AG04449 (cell line): ENCODE data around the gene MTRF1L.

Experiments
- CTCF ChIA-PET: fragments of 350-600 bp; formaldehyde crosslinking; extraction: SDS; loops from one replicate; lab custom pipeline; 2021; ENCODE audit warnings: antibody characterized with exemption; lab: Yijun Ruan, JAX
- POLR2A ChIA-PET: fragments of 400-600, 350-600 bp; formaldehyde crosslinking; extraction: SDS; loops from one replicate; lab custom pipeline; 2020; ENCODE audit warnings: antibody characterized with exemption, inconsistent platforms; lab: Yijun Ruan, JAX
- DNase-seq: peaks from one replicate; pipeline ENCODE4 v3.0.0-alpha.2; 2010; ENCODE audit warnings: low read depth, low spot score
- H3K4me3 ChIP-seq: 2 replicates; pipeline ENCODE4 v1.5.1; 2011; ENCODE audit warnings: low read depth, mild to moderate bottlenecking, control low read depth, low read length
- TF ChIP-seq, protein P1 (sequence below): IDR thresholded peaks from one replicate; pipeline ENCODE4 v1.5.1; 2011; ENCODE audit warnings: mild to moderate bottlenecking, moderate library complexity, low read length, control low read depth, inconsistent platforms; ENCODE audit not compliant: insufficient read depth; ENCODE audit errors: missing control alignments

MTRF1L gene

DNA sequence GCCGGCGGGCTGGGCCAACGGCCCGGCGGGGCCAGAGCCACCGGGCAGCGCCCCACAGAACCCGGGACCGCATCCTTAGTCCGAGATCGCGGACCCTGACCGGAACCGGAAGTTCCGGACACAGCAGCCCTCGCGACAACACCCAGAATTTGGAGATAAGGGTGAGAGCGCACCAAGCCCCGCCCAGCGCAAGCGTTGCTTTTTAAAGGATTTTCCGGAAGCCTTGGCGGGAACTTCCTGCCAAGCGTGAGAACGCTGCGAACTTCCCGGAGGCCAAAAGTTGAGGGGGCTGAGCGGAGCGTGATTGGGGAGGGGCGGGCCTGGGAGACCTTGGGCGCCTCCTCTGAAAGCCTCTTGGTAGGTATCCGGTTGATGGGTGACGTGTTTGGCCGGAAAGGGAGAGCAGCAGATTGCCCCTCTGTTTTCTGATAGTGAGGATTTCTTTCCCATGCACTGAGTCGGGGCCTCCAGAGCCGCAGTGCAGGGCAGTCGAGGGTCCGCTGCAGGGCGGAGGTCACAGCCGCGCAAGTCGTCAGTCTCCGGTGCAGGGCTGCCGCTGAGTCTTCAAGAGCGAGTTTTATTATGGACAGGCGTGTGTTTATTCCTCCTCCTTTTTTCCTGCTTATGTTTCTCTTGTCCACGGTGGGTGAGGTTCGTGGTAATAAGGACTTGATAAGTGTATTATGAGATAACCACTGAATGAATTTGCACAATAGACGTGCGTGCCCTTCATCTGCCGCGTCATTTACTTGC is at the start of gene MTRF1L:
TSS of gene MTRF1L (minus strand) at position 97 of the 753 bp plus-strand sequence. CDS start at position 73, 24 bp downstream.
- POLR2A ChIA-PET = interaction anchor here (2.8 kb wide), 1 partner anchor 19 kb away, joined by 10 read pairs; the partner anchor contains the start of gene FBXO5

DNA sequence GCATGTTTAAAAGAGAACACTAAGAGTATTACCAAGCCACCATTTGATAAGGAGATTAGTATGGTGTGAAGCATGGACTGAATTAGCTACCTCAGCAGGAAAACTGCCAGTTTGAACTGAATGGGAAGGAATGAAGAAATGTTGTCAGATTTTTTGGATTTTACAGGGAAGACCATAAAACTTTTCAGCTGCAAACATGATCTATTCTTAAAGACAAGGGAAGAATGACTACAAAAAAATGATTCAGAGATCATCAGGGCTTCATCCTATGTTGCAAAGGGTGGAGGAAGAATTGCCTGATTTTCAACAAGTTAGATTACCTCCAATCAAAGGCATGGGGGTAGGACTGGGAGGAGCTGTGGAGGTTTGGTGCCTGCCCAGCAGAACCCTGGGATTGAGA is 49.3 kb upstream of the MTRF1L start:
- ChIA-PET CTCF (interaction anchor here (1.2 kb wide), 1 partner anchor 57 kb away, joined by 3 read pairs; no protein-coding TSS in a partner anchor), POLR2A (no interaction called here)

More for the DNA sequence above, at the start of gene MTRF1L:
- CTCF ChIA-PET = interaction anchor here (1.4 kb wide), 1 partner anchor 19 kb away, joined by 4 read pairs; no protein-coding TSS in a partner anchor
- DNase-seq = peak; percentile 82
- TF ChIP-seq, protein P1, sequence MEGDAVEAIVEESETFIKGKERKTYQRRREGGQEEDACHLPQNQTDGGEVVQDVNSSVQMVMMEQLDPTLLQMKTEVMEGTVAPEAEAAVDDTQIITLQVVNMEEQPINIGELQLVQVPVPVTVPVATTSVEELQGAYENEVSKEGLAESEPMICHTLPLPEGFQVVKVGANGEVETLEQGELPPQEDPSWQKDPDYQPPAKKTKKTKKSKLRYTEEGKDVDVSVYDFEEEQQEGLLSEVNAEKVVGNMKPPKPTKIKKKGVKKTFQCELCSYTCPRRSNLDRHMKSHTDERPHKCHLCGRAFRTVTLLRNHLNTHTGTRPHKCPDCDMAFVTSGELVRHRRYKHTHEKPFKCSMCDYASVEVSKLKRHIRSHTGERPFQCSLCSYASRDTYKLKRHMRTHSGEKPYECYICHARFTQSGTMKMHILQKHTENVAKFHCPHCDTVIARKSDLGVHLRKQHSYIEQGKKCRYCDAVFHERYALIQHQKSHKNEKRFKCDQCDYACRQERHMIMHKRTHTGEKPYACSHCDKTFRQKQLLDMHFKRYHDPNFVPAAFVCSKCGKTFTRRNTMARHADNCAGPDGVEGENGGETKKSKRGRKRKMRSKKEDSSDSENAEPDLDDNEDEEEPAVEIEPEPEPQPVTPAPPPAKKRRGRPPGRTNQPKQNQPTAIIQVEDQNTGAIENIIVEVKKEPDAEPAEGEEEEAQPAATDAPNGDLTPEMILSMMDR = no peak
- peak within 1 kb of the TSS; percentile 87 for H3K4me3 ChIP-seq

DNA sequence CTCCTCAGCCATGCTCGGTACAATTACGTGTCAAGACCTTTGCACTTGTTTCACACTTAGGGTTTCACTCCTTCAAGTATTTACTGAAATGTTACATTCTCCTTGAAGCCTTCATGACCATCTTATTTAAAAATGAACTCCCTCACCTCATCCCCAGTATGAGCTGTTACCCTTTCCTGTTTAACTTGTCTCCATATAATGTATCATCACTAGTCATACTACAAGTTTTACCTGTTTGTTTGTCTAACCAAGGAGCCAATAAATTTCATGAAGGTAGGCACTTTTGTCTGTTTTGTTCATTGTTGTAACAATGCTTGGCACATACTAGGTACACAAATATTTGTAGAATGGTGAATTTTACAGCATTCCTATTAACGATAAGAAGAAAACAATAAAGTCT is 46.1 kb upstream of the MTRF1L start:
- ChIA-PET POLR2A (no interaction called here), CTCF (no interaction called here)
- TF ChIP-seq, protein P1 = no peak
- no peak for DNase-seq
- H3K4me3 ChIP-seq = no peak overlapping the region

More for the DNA sequence above, 49.3 kb upstream of the MTRF1L start:
- TF ChIP-seq, protein P1 = no peak
- DNase-seq = no peak
- H3K4me3 ChIP-seq = no peak overlapping the region

GRCh38 chr6:153047386-153047785 is 44.9 kb upstream of the MTRF1L start:
- DNase-seq = no peak
- ChIA-PET CTCF (interaction anchor here (0.6 to 1.2 kb wide), 2 partner anchors 12 to 13 kb away, joined by 3 read pairs; no protein-coding TSS in a partner anchor), POLR2A (no interaction called here)
- no peak overlapping the region for H3K4me3 ChIP-seq
- TF ChIP-seq, protein P1 = no peak

DNA sequence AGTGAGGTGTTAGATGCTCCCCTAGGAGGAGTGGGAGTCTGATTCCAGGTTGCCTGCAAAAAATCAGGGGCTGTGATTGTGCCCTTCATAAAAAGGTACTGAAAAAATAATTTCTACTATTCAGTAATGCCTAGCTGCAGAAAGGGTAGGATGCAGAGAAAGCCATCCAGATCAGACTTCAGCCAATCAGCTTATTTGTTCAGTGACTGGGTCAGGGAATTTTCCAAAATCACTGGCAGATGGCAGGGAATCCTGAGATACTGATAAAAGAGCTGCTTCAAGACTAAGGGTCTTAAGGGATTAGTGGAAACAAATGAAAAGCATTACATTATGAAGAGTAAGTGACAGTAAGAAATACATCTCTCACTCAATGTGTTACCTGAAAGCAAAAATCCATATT is 42.8 kb upstream of the MTRF1L start:
- CTCF ChIA-PET = interaction anchor here (1.4 kb wide), 1 partner anchor 23 kb away, joined by 4 read pairs; no protein-coding TSS in a partner anchor
- POLR2A ChIA-PET = no interaction called here
- TF ChIP-seq, protein P1 = no peak
- H3K4me3 ChIP-seq = no peak overlapping the region
- no peak for DNase-seq

DNA sequence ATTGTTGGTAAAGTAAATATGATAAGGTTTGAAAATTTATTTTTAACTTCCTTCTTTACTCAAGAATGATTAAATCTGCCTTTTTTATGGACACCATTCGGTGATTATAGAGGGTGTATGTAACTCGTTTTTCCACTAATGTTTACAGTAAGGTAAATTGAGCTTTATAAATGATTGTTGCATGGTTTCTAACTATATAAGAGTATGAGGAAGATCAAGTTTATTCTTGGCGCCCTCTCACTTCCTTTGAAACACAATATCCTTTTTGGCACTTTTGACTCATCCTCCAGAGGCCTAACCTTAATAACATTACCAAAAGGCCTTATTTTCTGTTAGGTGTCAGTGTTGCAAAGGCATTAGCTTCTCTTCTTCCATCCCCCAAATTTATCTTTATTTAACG is 41.8 kb upstream of the MTRF1L start:
- CTCF ChIA-PET = interaction anchor here (0.5 to 1.4 kb wide), 4 partner anchors 13 to 1150 kb away, joined by 3 to 4 read pairs (median 3); no protein-coding TSS in a partner anchor
- POLR2A ChIA-PET = no interaction called here
- H3K4me3 ChIP-seq = no peak overlapping the region
- TF ChIP-seq, protein P1 = no peak
- no peak for DNase-seq
